Upper lobe of right lung (tissue), 1 donor: ENCODE data around the gene CCNQ. TPM values are rescaled to one million over a fixed set of nuclear protein-coding genes. Genes with fewer than 3 reads are reported as not detected.

Experiments used
- ATAC-seq: fragments of 200-7000 bp; cut with Tn5 transposase; one replicate; pipeline ENCODE4 v1.9.1; 2020; ENCODE audit warnings: mild to moderate bottlenecking, moderate library complexity
- DNase-seq: peaks from one replicate; pipeline ENCODE4 v3.0.0-alpha.2; 2020
- H3K27ac ChIP-seq: fragments of 200-600 bp; one replicate; pipeline ENCODE4 v1.8.0; 2022
- H3K27me3 ChIP-seq: fragments of 200-600 bp; one replicate; pipeline ENCODE4 v1.8.0; 2022; ENCODE audit warnings: mild to moderate bottlenecking
- H3K36me3 ChIP-seq: fragments of 200-600 bp; one replicate; pipeline ENCODE4 v1.8.0; 2022
- H3K4me1 ChIP-seq: fragments of 200-600 bp; one replicate; pipeline ENCODE4 v1.8.0; 2022
- H3K4me3 ChIP-seq: fragments of 200-600 bp; one replicate; pipeline ENCODE4 v1.8.0; 2022; ENCODE audit warnings: mild to moderate bottlenecking
- H3K9me3 ChIP-seq: fragments of 200-600 bp; one replicate; pipeline ENCODE4 v1.8.0; 2022
- CTCF ChIP-seq: fragments of 200-600 bp; IDR thresholded peaks from one replicate; pipeline ENCODE4 v1.8.0; 2022; ENCODE audit warnings: antibody characterized with exemption
- intact Hi-C: fragments of 100-400 bp; cut with DNase I; formaldehyde crosslinking; loops from one replicate; pipeline ENCODE4 v1.11.0; 2022
- total RNA-seq: library from RNA; stranded (reverse); fragmentation: NEBNext Ultra II Directional; extraction: Animal tissue kit (Norgen Biotek cat#: 25700); gene quantifications from one replicate; pipeline ENCODE4 v1.2.1, GENCODE V29; 2021
- donor health status: DM: no; HTN: yes; CAD: no; lungs with severe emphysema.

CCNQ gene
- total RNA-seq, 1 donor from 2014 or later = 18.9 TPM

DNA sequence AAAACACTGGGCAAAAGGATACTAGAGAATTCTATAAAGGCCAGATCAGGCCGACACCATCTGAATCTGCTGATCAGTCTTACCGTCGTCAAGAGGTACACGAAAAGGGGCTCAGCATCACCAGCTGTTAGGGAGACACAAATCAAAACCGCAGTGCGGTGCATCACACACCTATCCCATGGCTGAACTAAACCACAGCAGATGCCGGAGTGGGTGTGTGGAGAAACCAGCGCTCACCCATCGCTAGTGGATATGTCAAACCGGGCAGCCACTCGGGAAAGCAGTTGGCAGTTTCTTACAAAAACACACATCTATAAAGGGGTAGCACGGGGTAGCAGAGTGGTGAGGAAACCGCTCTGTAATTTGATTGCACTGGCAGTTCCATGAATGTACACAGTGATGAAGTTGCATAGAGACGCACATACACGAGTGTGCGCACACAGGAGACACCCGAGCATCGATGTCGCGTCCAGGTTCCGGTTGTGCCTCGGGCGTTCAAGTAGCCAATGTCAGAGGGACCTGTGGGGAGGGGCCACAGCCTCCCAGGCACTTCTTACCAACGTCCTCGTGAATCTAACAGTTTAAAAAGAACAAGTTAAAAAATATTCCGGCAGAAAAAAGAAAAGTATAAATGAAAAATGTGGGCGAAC lies 23.1 kb upstream of the CCNQ start:
- intact Hi-C loops = no loop called here
- DNase-seq (no peak), ATAC-seq (no peak)
- no peaks in the 10 kb centered on the region for H3K36me3 ChIP-seq
- H3K9me3 ChIP-seq = no peaks in the 10 kb centered on the region
- no peak overlapping the region for H3K27ac ChIP-seq
- TF ChIP-seq CTCF = no peak
- no peaks in the 10 kb centered on the region for H3K27me3 ChIP-seq
- no peak overlapping the region for H3K4me3 ChIP-seq
- H3K4me1 ChIP-seq = no peaks in the 10 kb centered on the region

GRCh38 chrX:153620576-153620975 lies 21.6 kb upstream of the CCNQ start:
- ATAC-seq (no peak), DNase-seq (no peak)
- Histone ChIP-seq H3K36me3 (no peaks in the 10 kb centered on the region), H3K27ac (no peak overlapping the region), H3K9me3 (no peaks in the 10 kb centered on the region), H3K27me3 (no peaks in the 10 kb centered on the region), H3K4me3 (no peak overlapping the region), H3K4me1 (no peaks in the 10 kb centered on the region)
- intact Hi-C loops = no loop called here
- TF ChIP-seq CTCF = no peak

- no peaks in the 10 kb centered on the region for H3K36me3 ChIP-seq
- no peak for ATAC-seq
- no peak overlapping the region for H3K27ac ChIP-seq
- H3K27me3 ChIP-seq = no peaks in the 10 kb centered on the region
- no peaks in the 10 kb centered on the region for H3K9me3 ChIP-seq
- intact Hi-C loops = no loop called here
- no peak overlapping the region for H3K4me3 ChIP-seq
- DNase-seq = no peak
- no peaks in the 10 kb centered on the region for H3K4me1 ChIP-seq
- no peak for TF ChIP-seq CTCF
Measured at GRCh38 chrX:153614818-153615217, 15.9 kb upstream of the CCNQ start.

- no peaks in the 10 kb centered on the region for H3K36me3 ChIP-seq
- no peak overlapping the region for H3K27ac ChIP-seq
- H3K4me3 ChIP-seq = no peak overlapping the region
- TF ChIP-seq CTCF = no peak
- no peaks in the 10 kb centered on the region for H3K4me1 ChIP-seq
- ATAC-seq (no peak), DNase-seq (no peak)
- H3K27me3 ChIP-seq = no peaks in the 10 kb centered on the region
- no peaks in the 10 kb centered on the region for H3K9me3 ChIP-seq
- intact Hi-C loops = no loop called here
Measured at GRCh38 chrX:153612413-153612812, 13.5 kb upstream of the CCNQ start.

GRCh38 chrX:153611298-153612095 lies 12.6 kb upstream of the CCNQ start:
- H3K4me3 ChIP-seq = no peak overlapping the region
- no peaks in the 10 kb centered on the region for H3K36me3 ChIP-seq
- TF ChIP-seq CTCF = no peak
- intact Hi-C loops = no loop called here
- H3K27me3 ChIP-seq = no peaks in the 10 kb centered on the region
- H3K4me1 ChIP-seq = no peaks in the 10 kb centered on the region
- no peaks in the 10 kb centered on the region for H3K9me3 ChIP-seq
- DNase-seq = no peak
- no peak for ATAC-seq
- no peak overlapping the region for H3K27ac ChIP-seq
